ENCODE results near the gene OR14A2.
A peak's percentile ranks its signal among the peaks of the same experiment; 100 is the strongest.
"Not testable (repeated sequence)": the region's sequence is repeated elsewhere in the genome, so short reads cannot be mapped to it uniquely, and the experiment has no call there.

OR14A2 gene

GRCh38 chr1:247748041-247748440 lies at the start of gene OR14A2:
Gene OR14A2, minus strand, starts transcription at chr1:247748141.
- no peak for DNase-seq

DNA sequence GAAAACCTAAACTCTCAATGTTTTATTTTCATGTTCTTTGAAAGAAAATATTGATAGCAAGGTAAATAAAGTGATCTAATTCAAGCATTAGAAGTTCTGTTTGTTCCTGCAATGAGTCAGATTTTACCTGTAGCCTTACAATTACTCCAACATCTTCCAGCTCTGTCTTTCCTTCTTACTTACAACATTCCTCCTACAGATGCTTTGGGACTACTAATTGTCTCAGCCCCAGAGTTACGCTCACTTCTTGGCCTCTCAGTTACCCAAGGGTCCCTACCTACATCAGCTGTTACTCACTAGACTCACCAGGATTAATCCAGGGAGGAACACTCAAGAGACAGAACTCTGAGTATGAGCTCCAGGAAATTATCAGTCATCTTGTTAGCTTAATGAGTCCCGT lies 49.6 kb upstream of the OR14A2 start:
- DNase-seq, result no peak

DNA sequence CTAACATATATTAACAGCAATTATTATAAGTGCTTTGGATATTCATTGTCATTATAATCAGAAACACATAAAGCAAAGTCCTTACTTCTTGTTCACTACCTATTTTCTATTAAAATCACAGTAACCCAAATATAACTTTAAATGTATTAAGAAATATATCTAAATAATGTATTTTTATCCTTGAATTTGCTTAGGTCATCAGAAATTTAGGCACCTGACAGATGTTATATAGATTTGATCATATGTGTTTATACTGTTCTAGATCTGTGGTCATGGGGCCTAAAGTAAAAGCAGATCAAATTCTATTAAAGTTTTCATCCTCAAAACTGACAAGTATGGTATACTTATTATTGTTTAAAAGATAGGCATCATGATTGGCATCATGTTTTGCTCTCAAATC lies 21.7 kb upstream of the OR14A2 start:
- no peak for DNase-seq

- no peak for DNase-seq
Measured at GRCh38 chr1:247760456-247760855, 12.5 kb upstream of the OR14A2 start, which contains the start of gene OR1C1. Gene OR1C1, minus strand, starts transcription at chr1:247760556. Its CDS starts 2,150 bp downstream, at chr1:247758406.

DNA sequence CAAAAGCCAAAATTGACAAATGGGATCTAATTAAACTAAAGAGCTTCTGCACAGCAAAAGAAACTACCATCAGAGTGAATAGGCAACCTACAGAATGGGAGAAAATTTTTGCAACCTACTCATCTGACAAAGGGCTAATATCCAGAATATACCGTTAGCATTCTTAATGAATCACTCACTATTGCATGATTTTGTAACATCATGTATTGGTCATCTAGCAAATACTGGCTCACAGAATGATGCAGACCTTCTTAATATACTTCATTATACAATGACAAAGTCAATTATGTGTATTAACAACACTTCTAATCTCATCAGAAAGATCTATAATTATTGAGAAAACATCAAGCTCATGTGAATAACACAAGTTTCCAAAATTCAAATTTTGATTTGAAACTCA lies 6.4 kb upstream of the OR14A2 start:
- DNase-seq, result not testable (repeated sequence)

DNA sequence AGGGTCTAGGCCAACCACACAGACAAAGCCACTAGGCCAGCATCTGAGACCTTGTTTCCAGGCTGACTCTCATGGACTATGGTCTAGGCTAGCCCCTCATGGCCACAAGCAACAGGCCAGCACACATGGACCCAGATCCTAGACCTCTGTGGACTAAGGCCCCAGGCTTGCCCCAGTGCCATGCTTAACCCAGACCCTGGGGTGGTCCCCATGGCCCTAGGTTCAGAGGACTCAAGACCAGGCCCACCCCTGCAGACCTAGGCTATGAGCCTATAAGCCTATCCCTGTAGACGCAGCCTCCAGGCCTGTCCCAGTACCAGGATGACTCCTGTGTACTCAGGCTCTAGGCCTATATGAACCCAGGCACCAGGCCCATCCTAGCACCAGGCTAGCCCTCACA lies 1.9 kb upstream of the OR14A2 start:
- DNase-seq, result no peak

DNA sequence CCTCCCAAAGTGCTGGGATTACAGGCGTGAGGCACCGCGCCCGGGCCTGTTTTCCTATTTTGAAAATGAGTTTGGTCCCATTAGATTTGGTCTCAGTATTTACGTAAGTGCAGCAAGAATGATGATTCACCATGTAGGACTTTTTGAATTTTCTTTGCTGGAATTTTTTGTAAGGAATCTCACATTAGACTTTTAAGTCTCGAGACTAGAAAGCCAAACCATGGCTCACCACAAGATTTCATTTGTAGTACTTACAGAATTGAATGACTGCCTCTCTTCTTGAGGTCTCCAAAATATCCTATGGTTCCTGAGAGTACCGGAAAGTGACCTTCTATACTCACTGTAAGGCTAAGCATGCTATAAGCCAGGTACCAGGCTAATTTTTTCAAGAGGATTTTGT lies 325 bp downstream of the OR14A2 start:
- no peak for DNase-seq

- DNase-seq, result no peak
Measured at GRCh38 chr1:247746391-247746935, 1.5 kb downstream of the OR14A2 start.

DNA sequence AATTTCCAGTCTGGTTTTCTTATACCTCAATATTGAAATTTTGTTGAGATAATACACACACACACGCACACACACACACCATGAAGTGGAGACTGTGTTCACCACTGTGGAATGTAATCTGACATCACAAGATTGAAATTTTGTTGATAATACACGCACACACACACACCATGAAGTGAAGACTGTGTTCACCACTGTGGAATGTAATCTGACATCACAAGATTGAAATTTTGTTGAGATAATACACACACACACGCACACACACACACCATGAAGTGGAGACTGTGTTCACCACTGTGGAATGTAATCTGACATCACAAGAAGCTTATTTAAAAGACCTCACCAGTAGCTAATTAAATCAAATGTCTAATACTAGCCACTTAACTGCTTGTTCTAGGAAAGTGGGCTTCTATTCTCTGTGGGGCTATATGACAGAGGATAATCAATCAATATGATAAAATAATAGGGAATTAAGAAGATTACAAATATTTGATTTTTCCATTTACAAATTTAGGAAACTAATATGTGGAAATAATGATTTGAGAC lies 5.7 kb downstream of the OR14A2 start:
- DNase-seq, result not testable (repeated sequence)

GRCh38 chr1:247741756-247742155 lies 6.2 kb downstream of the OR14A2 start:
- DNase-seq, result no peak

DNA sequence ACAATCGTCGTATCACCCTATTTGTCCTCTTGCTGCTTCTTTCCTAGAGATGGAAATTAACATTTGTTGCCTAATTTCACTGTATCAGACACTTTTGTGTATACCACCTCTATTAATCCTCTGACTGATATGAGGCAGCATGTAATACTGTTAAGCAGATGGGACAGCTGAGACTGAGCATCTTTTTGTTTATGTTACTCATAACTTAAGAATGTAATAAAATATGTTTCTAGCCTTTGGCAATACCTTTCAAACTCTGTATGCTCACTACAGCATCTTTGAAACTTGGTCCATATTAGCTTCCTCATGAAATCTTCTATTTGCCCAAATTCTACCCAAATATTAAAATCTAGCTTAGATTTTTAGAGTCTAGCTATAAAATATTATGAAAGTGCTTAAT lies 7.2 kb downstream of the OR14A2 start:
- DNase-seq, result no peak

GRCh38 chr1:247738315-247738714 lies 9.6 kb downstream of the OR14A2 start, which contains the start of gene OR14K1:
Gene OR14K1, plus strand, starts transcription at chr1:247738615. Its CDS starts 0 bp downstream, at chr1:247738615.
- DNase-seq, result no peak

GRCh38 chr1:247721222-247721621 lies 26.7 kb downstream of the OR14A2 start:
- no peak for DNase-seq

DNA sequence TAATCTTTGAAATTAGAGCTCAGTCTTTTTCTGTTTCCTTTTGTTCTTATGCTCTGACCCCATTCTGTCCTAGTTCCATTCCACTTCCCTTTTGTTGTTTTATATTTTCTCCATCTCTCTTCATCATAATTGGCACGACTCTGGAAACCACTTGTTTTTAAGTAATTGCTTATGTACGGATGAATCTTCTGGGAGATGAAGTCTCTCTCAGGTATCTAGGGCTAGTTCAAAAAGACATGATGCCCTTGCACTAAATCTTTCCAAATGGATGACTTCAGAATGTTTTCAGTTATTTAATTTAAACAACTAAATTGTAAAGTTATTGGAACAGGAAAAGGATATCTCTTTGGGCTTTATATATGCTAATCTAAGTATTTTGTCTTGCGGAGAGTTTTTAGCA lies 31.4 kb downstream of the OR14A2 start, which contains the start of gene OR6F1:
Gene OR6F1 (minus strand): TSS at position 101 of the 400 bp plus-strand sequence. CDS start 3,891 bp downstream, outside the sequence.
- no peak for DNase-seq

DNA sequence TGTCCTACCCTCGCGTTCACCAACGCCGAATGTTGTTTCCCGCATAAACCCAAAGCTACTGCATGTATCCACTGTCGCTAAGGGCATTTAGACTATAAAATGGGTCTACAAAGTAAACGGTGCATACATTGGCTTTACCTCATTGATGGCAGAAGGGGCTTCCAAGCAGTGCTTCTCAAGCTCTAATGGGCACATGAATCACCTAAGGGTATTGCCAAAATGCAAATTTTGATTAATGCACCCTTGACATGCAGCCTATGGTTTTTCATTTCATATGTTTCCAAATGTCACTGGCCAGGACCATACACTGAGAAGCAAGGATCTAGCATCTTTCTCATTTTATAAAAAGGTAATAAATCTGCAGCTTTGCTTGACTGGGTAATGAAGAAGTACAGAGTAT lies 34.2 kb downstream of the OR14A2 start:
- DNase-seq, result no peak

DNA sequence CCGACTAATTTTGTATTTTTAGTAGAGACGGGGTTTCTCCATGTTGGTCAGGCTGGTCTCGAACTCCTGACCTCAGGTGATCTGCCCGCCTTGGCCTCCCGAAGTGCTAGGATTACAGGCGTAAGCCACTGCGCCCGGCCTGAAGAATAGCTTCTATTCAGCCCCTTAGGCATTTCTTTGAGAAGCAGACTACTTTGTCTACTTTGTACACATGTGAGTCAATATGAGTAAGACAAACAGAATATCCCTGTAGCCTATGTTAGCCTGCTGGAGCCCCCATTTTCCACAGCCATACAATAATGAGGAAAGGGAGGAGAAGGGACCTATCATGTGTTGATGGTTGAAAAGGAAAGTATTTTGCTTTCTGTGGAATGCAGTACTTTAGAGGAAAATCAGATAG lies 37.3 kb downstream of the OR14A2 start:
- not testable (repeated sequence) for DNase-seq

DNA sequence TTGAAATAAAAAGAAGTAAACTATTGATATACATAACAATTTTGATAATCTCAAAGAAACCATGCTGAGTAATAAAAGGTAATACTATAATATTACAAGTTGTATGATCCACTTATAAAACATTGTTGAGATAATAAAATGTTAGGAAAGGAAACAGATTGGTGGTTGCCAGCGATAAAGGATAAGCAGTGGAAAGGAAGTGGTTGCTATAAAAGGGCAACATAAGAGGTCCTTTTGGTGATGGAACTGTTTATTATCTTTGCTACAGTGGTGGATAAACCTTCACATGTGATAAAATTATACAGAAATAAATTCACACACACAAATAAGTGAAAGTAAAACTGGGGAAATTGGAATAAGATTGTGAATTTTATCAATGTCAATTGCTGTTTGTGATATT lies 46.6 kb downstream of the OR14A2 start:
- DNase-seq, result no peak

DNA sequence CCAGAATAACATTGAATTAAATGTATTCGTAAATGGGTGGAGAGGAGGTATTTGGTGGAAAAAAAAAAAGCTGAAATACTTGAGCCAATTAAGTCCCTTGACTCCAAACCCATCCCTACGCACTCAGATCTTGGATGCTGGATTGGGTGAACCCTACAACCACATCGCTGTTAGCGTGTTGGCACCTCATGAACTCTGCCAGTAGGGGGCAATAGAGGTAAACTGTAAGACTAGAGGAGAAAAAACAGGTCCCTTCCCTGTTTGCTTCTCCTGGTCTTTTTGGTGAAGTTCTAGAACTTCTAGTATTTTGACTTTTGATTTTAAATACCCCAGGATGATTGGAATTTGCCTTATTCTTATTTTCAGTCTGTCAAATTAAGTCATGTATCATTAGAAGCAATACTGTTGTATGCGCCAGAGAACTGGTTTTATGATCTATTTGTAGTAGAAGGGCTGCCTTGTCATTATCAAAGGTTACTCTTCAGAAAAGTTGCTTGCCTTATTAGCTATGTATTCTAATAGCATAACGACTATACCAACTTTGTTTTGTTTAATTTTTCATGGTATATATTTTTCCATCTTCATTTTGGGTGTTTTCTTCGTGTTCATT lies 66.5 kb downstream of the OR14A2 start:
- peak in 1 of 6 experiments; percentile 5 for DNase-seq

GRCh38 chr1:247680171-247680570 lies 67.8 kb downstream of the OR14A2 start:
- no peak for DNase-seq

- DNase-seq, result no peak
Measured at GRCh38 chr1:247679639-247680038, 68.3 kb downstream of the OR14A2 start, which contains the start of gene OR13G1. Gene OR13G1, minus strand, starts transcription at chr1:247679739. Its CDS starts 6,698 bp downstream, at chr1:247673041.
